ENCODE results near the gene SAMD11. TPM values are rescaled to one million over a fixed set of nuclear protein-coding genes. Genes with fewer than 3 reads are reported as not detected.

SAMD11 gene
- total RNA-seq, 4 donors from 2014 or later = not detected

GRCh38 chr1:910311-910880 lies 13.3 kb upstream of the SAMD11 start:
- no peak for TF ChIP-seq CTCF (IDR thresholded peaks at IDR 0.05; ENCODE audit: low read depth)

GRCh38 chr1:910881-911721 lies 12.6 kb upstream of the SAMD11 start:
- no peak for TF ChIP-seq CTCF (IDR thresholded peaks at IDR 0.05; ENCODE audit: low read depth)

- no peak for TF ChIP-seq CTCF (IDR thresholded peaks at IDR 0.05; ENCODE audit: low read depth)
Observed at GRCh38 chr1:911875-912739, 11.6 kb upstream of the SAMD11 start.

- TF ChIP-seq CTCF (IDR thresholded peaks at IDR 0.05; ENCODE audit: low read depth) = no peak
Observed at GRCh38 chr1:912740-913301, 10.9 kb upstream of the SAMD11 start.

- TF ChIP-seq CTCF (IDR thresholded peaks at IDR 0.05; ENCODE audit: low read depth) = no peak
Observed at GRCh38 chr1:913491-914130, 10.1 kb upstream of the SAMD11 start.

- TF ChIP-seq CTCF (IDR thresholded peaks at IDR 0.05; ENCODE audit: low read depth) = no peak
Observed at GRCh38 chr1:914131-914890, 9.4 kb upstream of the SAMD11 start.

All from subcutaneous adipose tissue (tissue), 4 donors.